K562 (cell line): ENCODE results near the gene HELZ. TPM values are rescaled to one million over a fixed set of nuclear protein-coding genes. Genes with fewer than 3 reads are reported as not detected.
"Not testable (repeated sequence)": the region's sequence is repeated elsewhere in the genome, so short reads cannot be mapped to it uniquely, and the experiment has no call there.

Experiments
- ATAC-seq: fragments of 200-7000 bp; cut with Tn5 transposase; 3 replicates; pipeline ENCODE4 v1.9.1; 2020; ENCODE audit warnings: moderate library complexity
- BruUV-seq: library from RNA; stranded (reverse); fragments of 400-500 nt; replicated peaks from 2 replicates; lab custom pipeline; 2021; lab: Mats Ljungman, UMichigan
- CTCF ChIA-PET: fragments of 300-600 bp; formaldehyde crosslinking; extraction: SDS; loops from one replicate; lab custom pipeline; 2021; ENCODE audit warnings: low intra/inter-chr PET ratio; lab: Yijun Ruan, JAX
- POLR2A ChIA-PET: fragments of 300-600, 350-650 bp; sonication (Branson Sonifier 250); formaldehyde crosslinking; extraction: SDS; loops from one replicate; lab custom pipeline; 2021; ENCODE audit warnings: antibody characterized with exemption, inconsistent platforms; lab: Yijun Ruan, JAX
- DNase-seq, 4 experiments: peaks; one replicate each; pipeline versions ENCODE4 v3.0.0 to v3.0.0-alpha.2; 2011 to 2018; ENCODE audit warnings: low spot score in 3 of 4, mixed read lengths in 3 of 4; ENCODE audit errors: extremely low read depth in 1 of 4
- FAIRE-seq: peaks from 2 replicates; lab custom pipeline; 2011; peaks lifted over from hg19 to GRCh38; lab: Jason Lieb, UNC
- H2AFZ ChIP-seq: 2 replicates; pipeline ENCODE4 v1.6.0; 2011; ENCODE audit warnings: low read depth, low read length, control low read depth, inconsistent platforms
- H3K27ac ChIP-seq: fragments of 200-600 bp; 3 replicates; pipeline ENCODE4 v1.8.0; 2011; ENCODE audit warnings: low read depth, mild to moderate bottlenecking, control low read depth, inconsistent platforms, low read length, moderate library complexity, mixed read lengths; ENCODE audit errors: extremely low read depth
- H3K27me3 ChIP-seq, 2 experiments: fragments of 300-600 bp in 1 of 2; 2 replicates in 1 of 2; 3 replicates in 1 of 2; pipeline versions ENCODE4 v1.6.0 to v1.8.0; 2011; ENCODE audit warnings: inconsistent platforms in 2 of 2, low read length in 2 of 2, mild to moderate bottlenecking in 1 of 2, mixed read lengths in 1 of 2, moderate library complexity in 1 of 2; ENCODE audit not compliant: control insufficient read depth in 2 of 2, insufficient read depth in 2 of 2
- H3K36me3 ChIP-seq: fragments of 300-600 bp; 3 replicates; pipeline ENCODE4 v1.8.0; 2011; ENCODE audit warnings: mild to moderate bottlenecking, low read length, inconsistent platforms; ENCODE audit not compliant: control insufficient read depth, insufficient read depth
- H3K4me1 ChIP-seq, 2 experiments: fragments of 200-600 bp in 1 of 2; replicated peaks in 1 of 2; 2 replicates in 1 of 2; 3 replicates in 1 of 2; pipeline versions ENCODE4 v1.5.1 to v1.8.0; 2011; ENCODE audit warnings: inconsistent platforms in 2 of 2, low read length in 2 of 2, mild to moderate bottlenecking in 1 of 2, mixed read lengths in 1 of 2, moderate library complexity in 1 of 2; ENCODE audit not compliant: control insufficient read depth in 2 of 2, insufficient read depth in 2 of 2
- H3K4me2 ChIP-seq: 2 replicates; pipeline ENCODE4 v1.6.1; 2011; ENCODE audit warnings: low read length, control low read depth, inconsistent platforms, mixed read lengths; ENCODE audit not compliant: insufficient read depth
- H3K4me3 ChIP-seq: fragments of 200-600 bp; sonication (generic), shearing (Covaris generic); 2 replicates; pipeline ENCODE4 v1.5.1; 2016; ENCODE audit warnings: control low read depth, inconsistent platforms
- H3K79me2 ChIP-seq: fragments of 200-600 bp; 3 replicates; pipeline ENCODE4 v1.8.0; 2011; ENCODE audit warnings: low read length, inconsistent platforms; ENCODE audit not compliant: control insufficient read depth, insufficient read depth
- H3K9ac ChIP-seq, 2 experiments: 2 replicates each; pipeline versions ENCODE4 v1.6.0 to v1.6.1; 2011; ENCODE audit warnings: low read depth in 2 of 2, low read length in 2 of 2, control low read depth in 1 of 2, inconsistent platforms in 1 of 2, mild to moderate bottlenecking in 1 of 2, mixed read lengths in 1 of 2; ENCODE audit not compliant: insufficient read depth in 1 of 2
- H3K9me1 ChIP-seq: one replicate; pipeline ENCODE4 v1.6.0; 2011; ENCODE audit warnings: inconsistent platforms, mild to moderate bottlenecking, low read length, moderate library complexity; ENCODE audit not compliant: control insufficient read depth, insufficient read depth
- H3K9me3 ChIP-seq: replicated peaks from 2 replicates; pipeline ENCODE4 v1.5.1; 2011; ENCODE audit warnings: low read depth, low read length, inconsistent platforms; ENCODE audit not compliant: control insufficient read depth, insufficient read depth
- H4K20me1 ChIP-seq: replicated peaks from 2 replicates; pipeline ENCODE4 v1.6.1; 2011; ENCODE audit warnings: low read length, inconsistent platforms, mixed read lengths; ENCODE audit not compliant: control insufficient read depth, insufficient read depth
- ELF4 ChIP-seq: fragments of 450-650 bp; formaldehyde crosslinking; IDR thresholded peaks from 2 replicates; pipeline ENCODE4 v1.4.0; 2022; ENCODE audit warnings: missing genetic modification characterization
- HDAC3 ChIP-seq: fragments of 450-650 bp; IDR thresholded peaks from 2 replicates; pipeline ENCODE4 v1.6.1; 2018; ENCODE audit warnings: borderline replicate concordance, mild to moderate bottlenecking, moderate library complexity; ENCODE audit not compliant: partially characterized antibody
- MAFG ChIP-seq: fragments of 450-650 bp; conservative IDR thresholded peaks from 2 replicates; pipeline ENCODE4 v1.6.1; 2016; ENCODE audit warnings: missing genetic modification characterization, missing compliant biosample characterization
- MYBL2 ChIP-seq, 2 experiments: fragments of 450-650 bp in 1 of 2; sonication (generic) in 1 of 2; formaldehyde crosslinking in 1 of 2; IDR thresholded peaks; 2 replicates each; pipeline versions ENCODE4 v1.6.1 to v1.8.1; 2017 to 2022; ENCODE audit warnings: borderline replicate concordance in 1 of 2, inconsistent platforms in 1 of 2, low read depth in 1 of 2, mild to moderate bottlenecking in 1 of 2, missing genetic modification reagents in 1 of 2, moderate library complexity in 1 of 2
- NR3C1 ChIP-seq: sonication (generic); formaldehyde crosslinking; IDR thresholded peaks from 2 replicates; pipeline ENCODE4 v1.8.1; 2022; ENCODE audit warnings: missing genetic modification reagents
- TCF7L2 ChIP-seq: fragments of 150-350 bp; IDR thresholded peaks from 2 replicates; pipeline ENCODE4 v1.6.1; 2016; ENCODE audit warnings: low read depth, mild to moderate bottlenecking, low read length, moderate library complexity
- TEAD4 ChIP-seq, 2 experiments: sonication (generic) in 1 of 2; formaldehyde crosslinking in 1 of 2; IDR thresholded peaks; 2 replicates each; pipeline versions ENCODE4 v1.6.1 to v1.8.0; 2012 to 2022; ENCODE audit warnings: borderline replicate concordance in 1 of 2, inconsistent platforms in 1 of 2, low read length in 1 of 2, mild to moderate bottlenecking in 1 of 2, missing genetic modification reagents in 1 of 2
- TSC22D4 ChIP-seq: fragments of 450-650 bp; IDR thresholded peaks from 2 replicates; pipeline ENCODE4 v1.6.1; 2016; ENCODE audit warnings: missing genetic modification characterization, missing biosample characterization, control low read depth
- ZKSCAN1 ChIP-seq: fragments of 150-350 bp; IDR thresholded peaks from 2 replicates; pipeline ENCODE4 v1.6.1; 2016; ENCODE audit warnings: low read depth, low read length
- ZNF431 ChIP-seq: sonication (generic); formaldehyde crosslinking; IDR thresholded peaks from 2 replicates; pipeline ENCODE4 v1.8.0; 2022; ENCODE audit warnings: mild to moderate bottlenecking, missing genetic modification reagents
- whole genome bisulfite sequencing: fragments of 100-300 bp; shearing (Covaris generic); methylation state at CpG from one replicate; pipeline ENCODE4 v1.1.6; 2016; ENCODE audit warnings: low coverage, mixed read lengths; ENCODE audit not compliant: insufficient coverage; ENCODE audit errors: missing lambda C conversion rate; 5-methylcytosine and 5-hydroxymethylcytosine counted together
- in situ Hi-C: fragments of 300-500 bp; cut with MboI; formaldehyde crosslinking; loops from 4 replicates; pipeline ENCODE4 v1.15.0; 2018; ENCODE audit warnings: inconsistent platforms, mixed read lengths
- intact Hi-C: fragments of 100-400 bp; cut with micrococcal nuclease; formaldehyde crosslinking; loops from 2 replicates; pipeline ENCODE4 v1.14.2; 2022
- polyA plus RNA-seq, 8 experiments: library from polyadenylated mRNA; depleted of rRNA in 4 of 8; stranded (reverse) in 5 of 8; unstranded in 3 of 8; fragments of >200 nt; fragmentation: Nextera tagmentation in 2 of 8; fragmentation: Illumina TruSeq in 1 of 8; extraction: Ambion mirVana in 2 of 8; extraction: Trizol in 1 of 8; gene quantifications; 2 replicates each; pipeline versions ENCODE4 v1.2.1 to v1.2.3, GENCODE V29; 2011 to 2014; ENCODE audit warnings: inconsistent platforms in 1 of 8, missing spikeins in 1 of 8
- total RNA-seq, 7 experiments: library from RNA; depleted of rRNA in 6 of 7; stranded (reverse); fragments of >200 nt in 6 of 7; fragmentation: Illumina TruSeq in 2 of 7; extraction: Trizol in 2 of 7; gene quantifications; 2 replicates each; pipeline versions ENCODE4 v1.2.1 to v1.2.3, GENCODE V29; 2011 to 2021; ENCODE audit warnings: low replicate concordance in 1 of 7
- TF ChIP-seq, protein P1 (sequence below): sonication (generic); formaldehyde crosslinking; IDR thresholded peaks from 2 replicates; pipeline ENCODE4 v1.5.0; 2020; ENCODE audit warnings: missing genetic modification reagents
- TF ChIP-seq, protein P2 (sequence below): IDR thresholded peaks from 2 replicates; pipeline ENCODE4 v1.6.1; 2014; ENCODE audit warnings: antibody characterized with exemption

HELZ gene
- total and polyA plus RNA-seq, 9 of the 15 experiments (the other 6 are each of a cell fraction or from before 2014, with no cell fraction given): 5.2 to 39.8 (median 17.3) TPM

DNA sequence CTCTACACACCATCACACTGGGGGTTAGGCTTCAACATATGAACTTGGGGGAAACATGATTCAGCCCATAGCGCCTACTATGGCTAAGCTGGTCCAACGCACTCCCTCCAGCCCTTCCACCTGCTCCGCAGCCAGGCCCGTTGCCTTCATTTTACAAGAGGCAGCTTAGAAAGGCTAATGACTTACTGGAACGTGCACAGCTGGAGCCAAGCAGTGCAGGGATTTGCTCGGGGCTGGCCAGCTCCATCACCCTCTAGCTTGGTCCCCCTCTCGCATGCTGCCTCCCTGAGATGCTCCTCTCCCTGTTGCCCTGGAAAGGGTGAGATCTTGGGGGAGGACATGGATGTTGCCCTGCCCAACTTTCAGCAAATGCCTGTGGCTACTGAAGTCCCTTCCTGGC is 203.5 kb downstream of the HELZ start (continued):
- no peak for TF ChIP-seq TCF7L2

DNA sequence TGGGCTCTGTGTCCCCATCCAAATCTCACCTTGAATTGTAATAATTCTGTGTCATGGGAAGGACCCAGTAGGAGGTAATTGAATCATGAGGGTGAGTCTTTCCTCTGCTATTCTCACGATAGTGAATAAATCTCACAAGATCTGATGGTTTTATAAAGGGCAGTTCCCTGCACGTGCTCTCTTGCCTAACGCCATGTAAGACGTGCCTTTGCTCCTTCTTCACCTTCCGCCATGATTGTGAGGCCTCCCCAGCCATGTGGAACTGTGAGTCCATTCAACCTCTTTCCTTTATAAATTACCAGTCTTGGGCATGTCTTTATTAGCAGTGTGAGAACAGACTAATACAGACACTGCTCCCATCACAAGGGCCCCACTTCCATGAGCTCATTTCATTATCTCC is 203.9 kb downstream of the HELZ start:
- 2% methylated on average over 5 of the region's 5 CpGs for WGBS
- peaks cover 29 to 69% of the 10 kb centered on the region in 2 experiments for H3K27me3 ChIP-seq
- H3K27ac ChIP-seq, H3K9me1 ChIP-seq, H3K4me2 ChIP-seq, intact Hi-C loops, FAIRE-seq, H3K36me3 ChIP-seq, H3K79me2 ChIP-seq, H2AFZ ChIP-seq, BruUV-seq, in situ Hi-C loops, DNase-seq, ATAC-seq, H4K20me1 ChIP-seq, CTCF ChIA-PET, H3K9me3 ChIP-seq, H3K9ac ChIP-seq, H3K4me1 ChIP-seq, H3K4me3 ChIP-seq: not testable (repeated sequence)
- TF ChIP-seq ZNF431 (CRISPR knock-in tag): peak; percentile 98
- POLR2A ChIA-PET: interaction anchor here (1.0 kb wide), 1 partner anchor 85 kb away, joined by 3 read pairs; no protein-coding TSS in a partner anchor

GRCh38 chr17:67040652-67041051 is 204.3 kb downstream of the HELZ start:
- Histone ChIP-seq H4K20me1 (no peaks in the 10 kb centered on the region), H3K4me2 (no peak overlapping the region), H3K79me2 (no peaks in the 10 kb centered on the region), H2AFZ (no peak overlapping the region), H3K4me3 (no peak overlapping the region), H3K27me3 (peaks cover 29 to 64% of the 10 kb centered on the region in 2 experiments), H3K9me3 (no peaks in the 10 kb centered on the region), H3K9me1 (no peaks in the 10 kb centered on the region), H3K36me3 (no peaks in the 10 kb centered on the region), H3K27ac (no peak overlapping the region), H3K9ac (no peak overlapping the region), H3K4me1 (peaks cover 0 to 8% of the 10 kb centered on the region in 2 experiments; a peak in 2 of 5 replicates)
- 0% methylated on average over 6 of the region's 6 CpGs for WGBS
- in situ Hi-C loops: no loop called here
- FAIRE-seq (no peak), DNase-seq (no peak), ATAC-seq (no peak)
- ChIA-PET CTCF (no interaction called here), POLR2A (interaction anchor here (1.0 kb wide), 1 partner anchor 85 kb away, joined by 3 read pairs; no protein-coding TSS in a partner anchor)
- intact Hi-C loops: no loop called here
- no TSS peak for BruUV-seq
- TF ChIP-seq NR3C1 (CRISPR knock-in tag) (no peak), ZKSCAN1 (no peak), MAFG (tag) (no peak), TEAD4 (IDR thresholded peaks at IDR 0.05; ENCODE audit: low read length) (no peak), TEAD4 (CRISPR knock-in tag; IDR thresholded peaks at IDR 0.05; ENCODE audit: borderline replicate concordance) (no peak), ELF4 (CRISPR knock-in tag) (no peak), TSC22D4 (no peak), HDAC3 (no peak), MYBL2 (IDR thresholded peaks at IDR 0.05; ENCODE audit: low read depth) (no peak), MYBL2 (CRISPR knock-in tag; IDR thresholded peaks at IDR 0.05; ENCODE audit: borderline replicate concordance) (no peak)
- TF ChIP-seq, protein P1, sequence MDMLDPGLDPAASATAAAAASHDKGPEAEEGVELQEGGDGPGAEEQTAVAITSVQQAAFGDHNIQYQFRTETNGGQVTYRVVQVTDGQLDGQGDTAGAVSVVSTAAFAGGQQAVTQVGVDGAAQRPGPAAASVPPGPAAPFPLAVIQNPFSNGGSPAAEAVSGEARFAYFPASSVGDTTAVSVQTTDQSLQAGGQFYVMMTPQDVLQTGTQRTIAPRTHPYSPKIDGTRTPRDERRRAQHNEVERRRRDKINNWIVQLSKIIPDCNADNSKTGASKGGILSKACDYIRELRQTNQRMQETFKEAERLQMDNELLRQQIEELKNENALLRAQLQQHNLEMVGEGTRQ: no peak
- TF ChIP-seq, protein P2, sequence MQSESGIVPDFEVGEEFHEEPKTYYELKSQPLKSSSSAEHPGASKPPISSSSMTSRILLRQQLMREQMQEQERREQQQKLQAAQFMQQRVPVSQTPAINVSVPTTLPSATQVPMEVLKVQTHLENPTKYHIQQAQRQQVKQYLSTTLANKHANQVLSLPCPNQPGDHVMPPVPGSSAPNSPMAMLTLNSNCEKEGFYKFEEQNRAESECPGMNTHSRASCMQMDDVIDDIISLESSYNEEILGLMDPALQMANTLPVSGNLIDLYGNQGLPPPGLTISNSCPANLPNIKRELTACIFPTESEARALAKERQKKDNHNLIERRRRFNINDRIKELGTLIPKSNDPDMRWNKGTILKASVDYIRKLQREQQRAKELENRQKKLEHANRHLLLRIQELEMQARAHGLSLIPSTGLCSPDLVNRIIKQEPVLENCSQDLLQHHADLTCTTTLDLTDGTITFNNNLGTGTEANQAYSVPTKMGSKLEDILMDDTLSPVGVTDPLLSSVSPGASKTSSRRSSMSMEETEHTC: no peak
